NCI-H2227 (cell line): Measurements from ENCODE around the gene DDX31.

ENCODE experiments used
- DNase-seq: peaks from one replicate; lab custom pipeline; 2025; ENCODE audit not compliant: unreplicated experiment; lab: John Stamatoyannopoulos, UW

The DDX31 gene

DNA sequence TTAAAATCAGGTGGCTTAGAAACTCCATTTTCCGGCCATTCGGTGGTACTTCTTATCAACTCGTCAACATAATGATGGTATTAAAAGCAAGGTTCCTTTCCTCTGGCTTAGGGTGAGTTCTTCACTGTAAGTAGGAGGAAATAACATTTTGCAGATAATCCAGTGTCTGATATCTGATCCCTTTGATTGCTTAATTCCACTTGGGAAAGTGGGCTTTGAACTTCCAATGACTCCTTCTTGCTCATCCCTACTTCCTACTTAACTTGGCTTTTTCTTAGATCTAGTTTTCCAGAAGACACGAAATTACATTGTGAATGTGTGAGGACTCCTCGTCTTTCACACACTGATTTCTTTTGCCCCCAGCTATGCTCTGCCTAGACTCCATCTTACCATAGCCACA, 31.5 kb downstream of the DDX31 start:
- no peak for DNase-seq

DNA sequence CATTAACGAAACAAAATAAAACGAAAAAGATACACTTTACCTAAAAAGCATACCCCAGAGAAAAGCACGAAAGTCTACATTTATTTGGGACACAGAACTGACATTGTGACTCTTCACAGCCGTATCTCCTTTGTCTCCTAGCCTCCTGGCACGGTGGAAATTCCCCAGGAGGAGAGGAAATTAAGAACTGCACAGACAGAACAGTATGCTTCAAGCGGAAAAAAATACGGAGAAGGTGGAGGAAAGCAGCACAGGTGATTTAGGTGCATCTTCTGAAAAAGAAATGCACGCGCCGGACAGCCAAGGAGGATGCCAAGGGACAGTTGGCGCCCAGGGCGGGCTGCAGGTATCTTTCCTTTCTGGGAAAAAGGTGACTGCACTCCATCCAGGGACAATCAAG, 32.0 kb downstream of the DDX31 start:
- DNase-seq, result no peak

DNA sequence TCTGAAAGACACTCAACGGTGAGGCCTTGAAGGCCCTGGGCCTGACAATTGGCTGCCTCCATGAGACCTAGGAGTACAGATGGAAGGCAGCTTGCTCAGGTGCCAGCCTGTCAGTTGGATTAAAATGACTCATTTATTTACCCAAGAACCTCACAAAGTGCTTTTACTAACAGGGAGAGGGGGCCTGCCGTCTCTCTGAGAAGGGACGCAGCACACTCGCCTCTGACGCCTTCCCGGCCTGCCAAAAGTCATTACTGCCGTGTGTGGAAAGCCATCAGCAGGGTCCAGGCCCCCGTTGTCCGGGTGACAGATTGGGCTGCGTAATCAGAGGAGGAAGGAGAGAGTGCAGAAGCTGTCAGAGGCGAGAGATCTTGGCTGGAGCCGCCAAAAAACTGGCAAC, 32.4 kb downstream of the DDX31 start:
- DNase-seq, result no peak

GRCh38 chr9:132634327-132634726, 35.5 kb downstream of the DDX31 start:
- no peak for DNase-seq

DNA sequence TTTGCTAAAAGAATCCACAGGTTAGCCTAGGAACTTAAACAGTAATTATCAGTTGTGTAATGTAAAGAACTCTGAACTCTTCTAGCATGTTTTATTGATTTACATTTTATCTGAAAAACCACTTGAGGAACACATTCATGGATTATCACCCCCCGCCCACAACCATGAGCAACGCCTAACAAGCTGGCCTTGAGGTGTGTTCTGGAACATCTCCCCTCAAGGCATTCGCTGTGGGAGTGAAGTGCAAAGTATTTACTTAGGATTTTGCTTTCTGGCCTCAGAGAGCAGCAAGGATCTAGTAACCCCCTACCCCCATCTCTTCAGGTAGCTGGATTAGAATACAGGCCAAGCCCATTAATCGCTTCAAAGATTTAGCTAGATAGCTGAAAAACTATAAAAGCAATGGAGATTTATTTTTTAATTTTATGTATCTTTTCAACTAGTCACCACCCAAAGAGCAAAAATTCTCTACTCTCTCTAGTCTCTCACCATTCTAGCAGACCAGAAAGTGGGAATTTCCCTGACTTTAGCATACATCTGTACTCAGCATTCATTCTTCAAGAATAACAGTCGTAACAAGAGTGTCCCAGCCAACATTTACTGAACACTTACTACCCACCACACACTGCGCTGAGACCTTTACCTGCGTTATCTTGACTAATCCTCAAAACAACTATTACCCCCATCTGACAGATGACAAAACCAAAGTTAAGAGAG, 37.2 kb downstream of the DDX31 start:
- no peak for DNase-seq

GRCh38 chr9:132631685-132632084, 38.1 kb downstream of the DDX31 start:
- DNase-seq, result no peak

GRCh38 chr9:132631280-132631679, 38.5 kb downstream of the DDX31 start:
- DNase-seq, result no peak

DNA sequence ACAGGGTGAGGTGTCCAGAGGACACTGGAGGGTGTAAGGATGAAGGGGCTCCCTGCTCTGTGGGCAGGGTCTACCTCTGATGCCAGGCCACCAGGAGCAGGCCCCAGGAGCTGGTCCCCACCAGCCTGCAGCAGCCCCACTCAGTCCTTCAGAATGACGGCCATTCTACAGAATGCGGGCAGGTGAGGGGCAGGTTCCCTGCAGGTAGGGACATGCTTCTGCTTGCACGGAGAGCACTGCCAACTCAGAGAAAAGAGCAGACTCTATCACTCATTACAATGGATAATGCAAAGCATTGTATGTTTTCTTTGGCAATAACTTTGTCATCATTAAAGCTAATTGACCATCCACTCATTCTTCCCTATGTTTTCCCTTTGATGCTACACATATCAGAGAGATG, 39.0 kb downstream of the DDX31 start:
- DNase-seq, result no peak

GRCh38 chr9:132630116-132630515, 39.7 kb downstream of the DDX31 start:
- DNase-seq, result no peak

DNA sequence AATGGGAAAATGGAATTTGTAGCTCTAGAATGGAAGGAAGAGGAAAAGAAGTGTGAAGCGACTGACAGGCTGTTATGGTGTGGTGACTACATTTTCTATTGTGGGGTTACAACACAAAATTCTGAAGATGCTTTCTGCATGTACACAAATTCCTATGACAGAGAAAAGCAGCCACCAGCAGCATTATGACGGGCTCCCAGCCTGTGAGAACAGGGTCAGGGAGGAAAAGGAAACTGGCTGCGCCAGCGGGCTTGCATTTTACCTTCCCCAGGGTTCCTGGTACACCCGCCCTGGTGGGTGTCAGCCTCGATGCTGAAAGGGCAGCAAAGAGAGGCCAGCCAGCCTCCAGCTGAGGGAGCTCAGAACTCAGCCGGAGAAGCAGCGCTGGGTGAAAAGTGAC, 41.0 kb downstream of the DDX31 start:
- no peak for DNase-seq

GRCh38 chr9:132627594-132627993, 42.2 kb downstream of the DDX31 start:
- DNase-seq, result no peak

GRCh38 chr9:132627106-132627505, 42.7 kb downstream of the DDX31 start:
- DNase-seq, result no peak

- DNase-seq, result no peak
Observed at GRCh38 chr9:132626285-132626684, 43.5 kb downstream of the DDX31 start.

GRCh38 chr9:132622159-132622558, 47.6 kb downstream of the DDX31 start:
- no peak for DNase-seq

GRCh38 chr9:132616725-132617124, 53.1 kb downstream of the DDX31 start:
- DNase-seq, result no peak

DNA sequence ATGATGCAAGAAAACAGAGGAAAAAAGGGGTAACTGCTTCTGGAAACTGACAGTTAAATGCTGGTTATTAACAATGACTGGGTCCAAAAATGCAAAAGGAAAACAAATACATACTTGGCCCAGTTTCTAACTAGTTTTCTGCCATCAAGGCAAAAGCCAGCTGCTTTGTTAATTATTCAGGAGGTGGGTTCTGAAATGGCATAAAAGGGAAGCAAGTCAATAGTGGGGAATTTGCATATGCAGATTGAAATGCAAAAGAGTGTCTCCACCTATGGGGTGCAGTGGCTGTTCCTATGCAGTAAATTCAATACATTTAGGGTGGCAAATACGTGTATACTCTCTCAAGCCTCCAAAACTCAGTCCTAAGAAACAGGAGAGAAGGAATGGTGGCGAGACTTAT, 54.0 kb downstream of the DDX31 start:
- DNase-seq, result no peak

DNA sequence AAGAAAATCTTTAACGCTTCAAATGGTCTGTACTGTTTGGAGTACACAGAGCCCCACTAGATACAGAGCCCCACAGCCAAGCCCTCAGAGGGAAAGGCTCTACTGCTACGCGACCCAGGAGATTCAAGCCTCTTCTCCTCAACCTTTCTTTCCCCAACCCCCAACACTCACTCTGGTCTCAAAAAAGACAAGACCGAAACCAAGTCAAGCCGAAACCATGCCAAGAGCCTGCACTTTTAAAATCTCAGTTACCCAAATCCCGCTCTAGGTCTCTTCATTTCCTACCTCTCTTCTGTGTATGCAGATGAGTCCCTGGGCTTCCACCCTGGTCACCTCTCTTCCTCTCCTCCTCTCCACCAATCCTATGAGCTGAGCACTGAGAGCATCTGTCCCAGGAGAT, 55.5 kb downstream of the DDX31 start:
- DNase-seq, result no peak

DNA sequence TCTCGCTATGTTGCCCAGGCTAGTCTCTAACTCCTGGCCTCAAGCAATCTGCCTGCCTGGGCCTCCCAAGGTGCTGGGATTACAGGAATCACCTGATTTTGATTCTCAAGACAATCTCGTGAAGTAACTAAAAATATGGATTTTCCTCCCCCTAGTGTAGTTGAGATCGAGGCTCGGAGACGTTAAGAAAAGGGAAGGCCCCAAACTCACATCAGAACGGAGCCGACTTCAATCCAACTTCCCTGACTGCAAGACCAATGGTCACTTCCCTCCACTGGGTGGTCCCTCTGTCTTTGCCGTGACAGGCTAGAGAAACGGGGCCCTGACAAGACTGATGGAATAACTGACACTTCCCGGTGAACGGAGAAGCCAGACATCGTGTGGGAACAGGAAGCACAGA, 59.1 kb downstream of the DDX31 start:
- DNase-seq, result no peak

DNA sequence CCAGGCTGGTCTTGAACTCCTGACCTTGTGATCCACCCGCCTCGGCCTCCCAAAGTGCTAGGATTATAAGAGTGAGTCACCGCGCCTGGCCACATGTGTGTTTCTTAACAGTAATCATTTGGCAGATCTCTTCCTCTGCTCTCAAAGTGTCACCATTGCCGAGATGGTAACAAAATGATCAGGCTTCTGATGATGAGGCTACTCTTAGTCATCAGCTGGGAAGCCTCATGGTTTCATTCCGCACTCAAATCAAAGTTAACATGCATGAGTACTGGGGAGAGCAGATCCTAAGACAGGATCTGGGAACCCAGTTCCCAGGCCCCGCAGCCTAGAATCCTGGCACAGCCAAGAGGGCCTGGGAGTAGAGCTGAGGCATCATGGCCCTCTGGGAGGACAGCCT, 60.0 kb downstream of the DDX31 start:
- no peak for DNase-seq

GRCh38 chr9:132609184-132609583, 60.6 kb downstream of the DDX31 start:
- DNase-seq, result no peak

DNA sequence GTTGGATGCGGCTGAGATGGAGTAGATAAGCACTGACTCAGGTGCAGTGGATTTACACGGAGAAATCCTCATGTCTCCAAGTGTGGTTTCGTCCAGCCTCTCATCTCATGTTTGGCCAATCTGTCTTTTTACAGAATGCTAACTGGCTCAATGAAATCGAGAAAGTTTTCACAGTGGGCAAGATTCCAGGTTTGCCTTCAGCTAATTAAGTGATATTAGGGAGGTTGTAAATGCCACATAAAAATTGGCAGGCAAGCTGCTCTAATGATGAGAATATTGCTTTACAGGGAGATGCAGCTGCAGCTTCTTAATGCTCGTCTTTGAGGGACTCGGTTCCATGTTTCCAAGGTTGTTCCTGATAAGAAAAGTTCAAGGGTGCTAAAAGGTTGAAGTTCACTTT, 63.7 kb downstream of the DDX31 start:
- DNase-seq, result no peak

- no peak for DNase-seq
Observed at GRCh38 chr9:132605387-132605786, 64.4 kb downstream of the DDX31 start.

DNA sequence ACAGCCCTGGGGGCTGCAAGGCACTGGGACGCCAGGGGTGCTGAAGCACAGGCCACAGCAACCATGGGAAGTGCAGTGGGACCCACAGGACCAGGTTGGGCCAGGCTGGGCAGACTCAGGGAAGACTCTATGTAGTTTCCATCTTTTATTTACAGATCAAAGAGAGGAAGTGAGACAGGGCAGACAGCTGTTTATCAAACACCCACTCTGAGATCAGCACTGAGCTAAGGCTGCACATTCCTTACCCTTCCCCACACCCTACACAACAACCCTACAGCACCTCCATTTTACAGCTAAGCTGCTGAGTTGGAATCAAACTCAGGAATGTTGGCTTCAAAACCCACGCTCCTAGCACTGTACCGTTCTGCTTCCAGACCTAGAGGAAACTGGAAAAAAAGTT, 67.6 kb downstream of the DDX31 start:
- no peak for DNase-seq
